Nephron progenitor cell (in vitro differentiated cells): Measurements from ENCODE around the gene KANSL3.

Experiments used
- DNase-seq: peaks from one replicate; pipeline ENCODE4 v3.0.0; 2021
- H3K27ac Mint-ChIP-seq: 2 replicates; pipeline ENCODE4 v1.8.0; 2021; ENCODE audit warnings: mild to moderate bottlenecking, moderate library complexity, mixed read lengths
- H3K27me3 Mint-ChIP-seq: 2 replicates; pipeline ENCODE4 v1.8.0; 2021; ENCODE audit warnings: mild to moderate bottlenecking, low read depth, mixed read lengths; ENCODE audit not compliant: poor library complexity
- H3K36me3 Mint-ChIP-seq: 2 replicates; pipeline ENCODE4 v1.8.0; 2021; ENCODE audit warnings: low read depth, mixed read lengths
- H3K4me1 Mint-ChIP-seq: 2 replicates; pipeline ENCODE4 v1.8.0; 2021; ENCODE audit warnings: mixed read lengths
- H3K4me3 Mint-ChIP-seq: 2 replicates; pipeline ENCODE4 v1.8.0; 2021; ENCODE audit warnings: mild to moderate bottlenecking, moderate library complexity, mixed read lengths
- H3K9me3 Mint-ChIP-seq: 2 replicates; pipeline ENCODE4 v1.8.0; 2021; ENCODE audit warnings: mild to moderate bottlenecking, moderate library complexity, mixed read lengths
- CTCF ChIP-seq: fragments of 200-600 bp; sonication (generic); IDR thresholded peaks from 2 replicates; pipeline ENCODE4 v1.5.0; 2021; ENCODE audit warnings: antibody characterized with exemption

Gene KANSL3

GRCh38 chr2:96601382-96602292, 36.5 kb downstream of the KANSL3 start:
- no peak for DNase-seq
- TF ChIP-seq CTCF: no peak
- peaks cover 73% of the 10 kb centered on the region for H3K36me3 Mint-ChIP-seq
- H3K4me1 Mint-ChIP-seq: no peaks in the 10 kb centered on the region
- no peaks in the 10 kb centered on the region for H3K27me3 Mint-ChIP-seq
- H3K4me3 Mint-ChIP-seq: no peak overlapping the region
- H3K9me3 Mint-ChIP-seq: no peaks in the 10 kb centered on the region
- H3K27ac Mint-ChIP-seq: no peak overlapping the region

GRCh38 chr2:96599941-96600340, 38.2 kb downstream of the KANSL3 start:
- Mint-ChIP-seq H3K9me3 (no peaks in the 10 kb centered on the region), H3K4me3 (no peak overlapping the region), H3K27me3 (no peaks in the 10 kb centered on the region), H3K4me1 (no peaks in the 10 kb centered on the region), H3K36me3 (peaks cover 68% of the 10 kb centered on the region), H3K27ac (no peak overlapping the region)
- no peak for DNase-seq
- TF ChIP-seq CTCF: no peak

GRCh38 chr2:96596596-96596995, 41.5 kb downstream of the KANSL3 start:
- no peak for DNase-seq
- TF ChIP-seq CTCF: no peak
- no peak overlapping the region for H3K4me3 Mint-ChIP-seq
- no peak overlapping the region for H3K27ac Mint-ChIP-seq
- H3K9me3 Mint-ChIP-seq: no peaks in the 10 kb centered on the region
- no peaks in the 10 kb centered on the region for H3K4me1 Mint-ChIP-seq
- peaks cover 83% of the 10 kb centered on the region for H3K36me3 Mint-ChIP-seq
- no peaks in the 10 kb centered on the region for H3K27me3 Mint-ChIP-seq

GRCh38 chr2:96594691-96595152, 43.4 kb downstream of the KANSL3 start:
- Mint-ChIP-seq H3K36me3 (peaks cover 73% of the 10 kb centered on the region), H3K27me3 (no peaks in the 10 kb centered on the region), H3K27ac (no peak overlapping the region), H3K4me1 (no peaks in the 10 kb centered on the region), H3K4me3 (no peak overlapping the region), H3K9me3 (no peaks in the 10 kb centered on the region)
- no peak for TF ChIP-seq CTCF
- no peak for DNase-seq

GRCh38 chr2:96594282-96594681, 43.8 kb downstream of the KANSL3 start:
- H3K9me3 Mint-ChIP-seq: no peaks in the 10 kb centered on the region
- H3K36me3 Mint-ChIP-seq: peaks cover 74% of the 10 kb centered on the region
- H3K27ac Mint-ChIP-seq: no peak overlapping the region
- DNase-seq: no peak
- TF ChIP-seq CTCF: no peak
- no peaks in the 10 kb centered on the region for H3K4me1 Mint-ChIP-seq
- no peak overlapping the region for H3K4me3 Mint-ChIP-seq
- H3K27me3 Mint-ChIP-seq: no peaks in the 10 kb centered on the region

- DNase-seq: no peak
- no peaks in the 10 kb centered on the region for H3K9me3 Mint-ChIP-seq
- TF ChIP-seq CTCF: no peak
- H3K36me3 Mint-ChIP-seq: peaks cover 85% of the 10 kb centered on the region
- no peak overlapping the region for H3K27ac Mint-ChIP-seq
- peaks cover 9% of the 10 kb centered on the region for H3K4me1 Mint-ChIP-seq
- peaks cover 3% of the 10 kb centered on the region for H3K27me3 Mint-ChIP-seq
- no peak overlapping the region for H3K4me3 Mint-ChIP-seq
Measured at GRCh38 chr2:96591494-96591893, 46.6 kb downstream of the KANSL3 start.
